ENCODE results near the gene EIF6. TPM values are rescaled to one million over a fixed set of nuclear protein-coding genes. Genes with fewer than 3 reads are reported as not detected.

The EIF6 gene
- total RNA-seq, 4 donors from 2014 or later: 111 to 229 (median 174) TPM

DNA sequence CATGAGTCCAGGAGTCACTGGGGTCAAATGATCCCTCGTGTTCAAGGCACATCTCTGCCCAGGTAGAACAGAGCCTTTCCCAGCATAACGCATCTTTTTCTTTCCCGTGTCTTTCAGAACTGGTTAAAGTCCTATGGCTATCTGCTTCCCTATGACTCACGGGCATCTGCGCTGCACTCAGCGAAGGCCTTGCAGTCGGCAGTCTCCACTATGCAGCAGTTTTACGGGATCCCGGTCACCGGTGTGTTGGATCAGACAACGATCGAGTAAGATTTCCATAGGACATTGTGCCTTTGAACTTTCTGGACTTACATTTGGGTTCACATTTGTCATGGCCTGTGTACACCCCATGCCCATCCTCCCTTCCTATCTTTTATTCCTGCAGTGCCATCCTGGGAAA is 37.8 kb downstream of the EIF6 start:
- Histone ChIP-seq H3K27ac (no peak overlapping the region), H3K27me3 (no peaks in the 10 kb centered on the region), H3K36me3 (no peaks in the 10 kb centered on the region), H3K4me1 (no peaks in the 10 kb centered on the region), H3K9me3 (no peaks in the 10 kb centered on the region), H3K4me3 (no peak overlapping the region)
- DNase-seq (ENCODE audit: low spot score in 2 of 2): no peak
- TF ChIP-seq EP300 (IDR thresholded peaks at IDR 0.05) (no peak), POLR2A (IDR thresholded peaks at IDR 0.05) (no peak), POLR2AphosphoS5 (IDR thresholded peaks at IDR 0.05) (no peak)
- TF ChIP-seq, protein P1, sequence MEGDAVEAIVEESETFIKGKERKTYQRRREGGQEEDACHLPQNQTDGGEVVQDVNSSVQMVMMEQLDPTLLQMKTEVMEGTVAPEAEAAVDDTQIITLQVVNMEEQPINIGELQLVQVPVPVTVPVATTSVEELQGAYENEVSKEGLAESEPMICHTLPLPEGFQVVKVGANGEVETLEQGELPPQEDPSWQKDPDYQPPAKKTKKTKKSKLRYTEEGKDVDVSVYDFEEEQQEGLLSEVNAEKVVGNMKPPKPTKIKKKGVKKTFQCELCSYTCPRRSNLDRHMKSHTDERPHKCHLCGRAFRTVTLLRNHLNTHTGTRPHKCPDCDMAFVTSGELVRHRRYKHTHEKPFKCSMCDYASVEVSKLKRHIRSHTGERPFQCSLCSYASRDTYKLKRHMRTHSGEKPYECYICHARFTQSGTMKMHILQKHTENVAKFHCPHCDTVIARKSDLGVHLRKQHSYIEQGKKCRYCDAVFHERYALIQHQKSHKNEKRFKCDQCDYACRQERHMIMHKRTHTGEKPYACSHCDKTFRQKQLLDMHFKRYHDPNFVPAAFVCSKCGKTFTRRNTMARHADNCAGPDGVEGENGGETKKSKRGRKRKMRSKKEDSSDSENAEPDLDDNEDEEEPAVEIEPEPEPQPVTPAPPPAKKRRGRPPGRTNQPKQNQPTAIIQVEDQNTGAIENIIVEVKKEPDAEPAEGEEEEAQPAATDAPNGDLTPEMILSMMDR (IDR thresholded peaks at IDR 0.05): no peak
- 91% methylated on average over 12 of the region's 12 CpGs for WGBS

DNA sequence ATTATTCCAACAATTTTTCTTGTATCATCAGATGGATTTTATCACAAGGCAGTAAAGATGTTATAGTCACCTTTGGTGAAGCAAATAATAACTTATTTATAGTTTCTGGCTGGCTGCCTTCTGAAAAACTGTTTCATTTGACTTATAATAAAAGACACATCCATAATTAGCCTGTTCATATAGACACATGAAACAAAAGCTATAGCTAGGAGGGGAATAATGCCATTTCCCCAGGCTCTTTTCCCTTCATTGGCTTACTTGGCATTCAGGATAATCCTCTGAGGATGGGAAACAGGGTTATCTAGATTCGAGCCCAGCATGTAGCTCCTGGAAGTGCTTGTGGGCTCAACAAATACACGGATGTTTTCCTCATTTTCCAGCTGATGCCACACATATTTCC is 40.6 kb downstream of the EIF6 start:
- Histone ChIP-seq H3K36me3 (no peaks in the 10 kb centered on the region), H3K27me3 (no peaks in the 10 kb centered on the region), H3K27ac (no peak overlapping the region), H3K4me3 (no peak overlapping the region), H3K9me3 (no peaks in the 10 kb centered on the region), H3K4me1 (no peaks in the 10 kb centered on the region)
- TF ChIP-seq POLR2A (IDR thresholded peaks at IDR 0.05): no peak
- no peak for TF ChIP-seq EP300 (IDR thresholded peaks at IDR 0.05)
- TF ChIP-seq, protein P1 (IDR thresholded peaks at IDR 0.05): no peak
- TF ChIP-seq POLR2AphosphoS5 (IDR thresholded peaks at IDR 0.05): no peak
- DNase-seq (ENCODE audit: low spot score in 2 of 2): no peak
- WGBS: 55% methylated on average over 2 of the region's 2 CpGs

DNA sequence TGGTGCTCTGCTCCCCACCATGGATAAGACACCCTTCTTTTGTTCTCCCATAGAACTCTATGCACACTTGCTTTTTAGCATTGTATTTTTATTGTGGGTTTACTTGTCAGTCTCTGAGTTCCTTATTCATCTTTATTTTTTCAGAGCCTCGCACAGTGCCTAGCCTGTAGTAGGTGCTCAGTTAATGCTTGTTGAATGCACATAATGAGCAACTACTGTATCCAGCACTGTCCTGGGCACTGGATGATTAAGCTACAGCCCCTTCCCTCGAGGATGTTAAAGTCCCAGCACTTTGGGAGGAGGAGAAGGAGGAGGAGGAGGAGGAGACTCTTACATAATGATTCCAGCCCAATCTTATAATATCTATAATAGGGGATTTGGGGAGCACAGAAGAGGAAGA is 41.3 kb downstream of the EIF6 start:
- no peaks in the 10 kb centered on the region for H3K9me3 ChIP-seq
- no peaks in the 10 kb centered on the region for H3K27me3 ChIP-seq
- no peaks in the 10 kb centered on the region for H3K4me1 ChIP-seq
- H3K4me3 ChIP-seq: no peak overlapping the region
- no peaks in the 10 kb centered on the region for H3K36me3 ChIP-seq
- TF ChIP-seq POLR2A (IDR thresholded peaks at IDR 0.05): no peak
- no peak for TF ChIP-seq EP300 (IDR thresholded peaks at IDR 0.05)
- TF ChIP-seq POLR2AphosphoS5 (IDR thresholded peaks at IDR 0.05): no peak
- TF ChIP-seq, protein P1 (IDR thresholded peaks at IDR 0.05): no peak
- 72% methylated on average over 2 of the region's 2 CpGs for WGBS
- no peak for DNase-seq (ENCODE audit: low spot score in 2 of 2)
- H3K27ac ChIP-seq: no peak overlapping the region

DNA sequence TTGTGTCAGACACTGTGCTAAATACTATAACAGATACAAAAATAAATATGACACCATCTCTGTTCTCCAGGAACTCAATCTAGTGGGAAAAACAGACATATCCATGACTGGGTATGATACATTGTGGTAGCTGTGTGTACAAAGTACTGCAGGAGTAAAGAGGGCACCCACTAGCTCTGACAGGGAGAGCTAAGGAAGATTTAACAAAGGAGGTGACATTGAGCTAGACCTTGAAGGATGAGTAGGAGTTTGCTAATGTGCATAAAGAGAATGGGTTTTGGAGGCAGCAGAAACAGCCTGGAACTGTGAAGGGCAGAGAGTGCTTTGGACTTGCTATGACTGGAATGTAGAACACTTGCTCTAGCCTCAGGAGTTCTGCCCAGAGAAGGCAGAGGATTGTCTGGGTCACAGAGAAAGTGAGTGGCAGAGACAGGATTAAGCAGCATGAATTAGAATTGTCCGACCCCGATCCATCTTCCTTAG is 43.7 kb downstream of the EIF6 start:
- no peak overlapping the region for H3K4me3 ChIP-seq
- TF ChIP-seq POLR2AphosphoS5 (IDR thresholded peaks at IDR 0.05): no peak
- H3K9me3 ChIP-seq: no peaks in the 10 kb centered on the region
- no peaks in the 10 kb centered on the region for H3K27me3 ChIP-seq
- WGBS: 92% methylated on average over 2 of the region's 2 CpGs
- no peaks in the 10 kb centered on the region for H3K4me1 ChIP-seq
- H3K36me3 ChIP-seq: no peaks in the 10 kb centered on the region
- no peak for DNase-seq (ENCODE audit: low spot score in 2 of 2)
- no peak overlapping the region for H3K27ac ChIP-seq

DNA sequence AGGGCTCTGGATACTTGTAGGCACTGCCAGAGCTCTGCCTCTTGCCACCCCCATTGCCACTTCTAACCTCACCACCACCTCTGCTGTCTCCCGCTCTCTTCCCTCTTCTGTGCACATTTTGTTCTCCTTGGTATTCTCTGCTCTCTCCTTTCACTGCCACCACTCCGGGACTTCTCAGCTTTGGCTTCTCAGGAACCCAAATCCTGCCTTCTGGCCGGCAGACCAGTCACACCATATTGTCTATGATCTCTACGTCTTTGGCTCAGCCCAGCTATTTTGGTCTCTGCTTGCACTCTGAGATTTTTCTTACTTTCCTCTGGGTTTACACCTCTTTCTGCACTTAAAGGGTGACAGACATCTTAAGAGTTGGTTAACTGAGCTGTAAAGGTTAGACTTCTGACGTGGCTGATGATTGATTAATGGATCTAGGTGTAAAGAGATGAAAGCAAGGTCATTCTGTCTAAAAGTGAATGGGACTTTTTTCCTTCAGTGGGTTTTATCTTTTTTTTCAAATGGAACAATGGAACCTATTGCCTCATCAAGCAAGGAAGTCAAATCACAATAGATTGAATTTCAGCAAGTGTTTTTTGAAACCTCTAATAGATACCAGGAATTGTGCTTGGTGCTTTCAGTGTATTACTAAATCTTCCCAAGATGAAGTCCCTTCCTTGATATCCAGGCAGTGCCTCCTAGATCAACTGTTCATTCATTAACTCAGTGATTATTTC is 44.3 kb downstream of the EIF6 start:
- H3K27ac ChIP-seq: no peak overlapping the region
- no peaks in the 10 kb centered on the region for H3K9me3 ChIP-seq
- no peak overlapping the region for H3K4me3 ChIP-seq
- H3K4me1 ChIP-seq: no peaks in the 10 kb centered on the region
- DNase-seq (ENCODE audit: low spot score in 2 of 2): no peak
- H3K36me3 ChIP-seq: no peaks in the 10 kb centered on the region
- no peaks in the 10 kb centered on the region for H3K27me3 ChIP-seq
- TF ChIP-seq EP300 (IDR thresholded peaks at IDR 0.05) (no peak), POLR2AphosphoS5 (IDR thresholded peaks at IDR 0.05) (no peak), POLR2A (IDR thresholded peaks at IDR 0.05) (no peak)
- TF ChIP-seq, protein P1 (IDR thresholded peaks at IDR 0.05): no peak
- 78% methylated on average over 5 of the region's 5 CpGs for WGBS
